Progenitor cell of endocrine pancreas (in vitro differentiated cells): ENCODE measurements around the gene ZDHHC14. TPM values are rescaled to one million over a fixed set of nuclear protein-coding genes. Genes with fewer than 3 reads are reported as not detected.

Source experiments
- DNase-seq: peaks from one replicate; pipeline ENCODE4 v3.0.0; 2021; ENCODE audit warnings: low spot score; ENCODE audit not compliant: unreplicated experiment
- H3K27ac Mint-ChIP-seq: 2 replicates; pipeline ENCODE4 v1.8.0; 2021; ENCODE audit warnings: mild to moderate bottlenecking, moderate library complexity, mixed read lengths
- H3K27me3 Mint-ChIP-seq: 2 replicates; pipeline ENCODE4 v1.8.0; 2021; ENCODE audit warnings: mixed read lengths
- H3K36me3 Mint-ChIP-seq: 2 replicates; pipeline ENCODE4 v1.8.0; 2022; ENCODE audit warnings: mixed read lengths; ENCODE audit not compliant: insufficient read depth
- H3K4me1 Mint-ChIP-seq: 2 replicates; pipeline ENCODE4 v1.8.0; 2021; ENCODE audit warnings: low read depth, mixed read lengths
- H3K4me3 Mint-ChIP-seq: 2 replicates; pipeline ENCODE4 v1.8.0; 2021; ENCODE audit warnings: low read depth, mild to moderate bottlenecking, moderate library complexity, mixed read lengths
- H3K9me3 Mint-ChIP-seq: 2 replicates; pipeline ENCODE4 v1.8.0; 2021; ENCODE audit warnings: low read depth, mixed read lengths
- total RNA-seq: library from RNA; stranded (reverse); gene quantifications from 2 replicates; pipeline ENCODE4 v1.2.1, GENCODE V29; 2021
- TF ChIP-seq, protein P1 (sequence below): fragments of 200-600 bp; sonication (generic); IDR thresholded peaks from one replicate; pipeline ENCODE4 v1.5.0; 2021; ENCODE audit warnings: antibody characterized with exemption, mild to moderate bottlenecking; ENCODE audit not compliant: unreplicated experiment

Gene ZDHHC14
- total RNA-seq, 1 donor from 2014 or later, result 9.0 TPM

DNA sequence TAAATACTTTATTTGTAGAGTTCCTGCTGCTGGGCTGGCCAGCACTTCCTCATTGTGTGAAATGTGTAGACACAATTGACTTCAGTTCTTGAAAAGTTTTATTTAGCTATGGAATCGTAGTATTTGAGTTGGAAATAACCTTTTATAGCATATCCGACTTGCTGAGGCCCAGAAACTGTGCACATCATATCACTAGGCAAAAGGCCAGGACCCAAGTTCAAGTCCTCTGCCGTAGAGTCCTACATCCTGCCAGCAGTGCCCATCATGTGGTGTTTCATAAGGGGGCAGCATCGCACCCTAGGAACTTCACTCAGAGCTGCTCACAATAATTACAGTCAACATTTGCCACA, 234.4 kb downstream of the ZDHHC14 start:
- TF ChIP-seq, protein P1, sequence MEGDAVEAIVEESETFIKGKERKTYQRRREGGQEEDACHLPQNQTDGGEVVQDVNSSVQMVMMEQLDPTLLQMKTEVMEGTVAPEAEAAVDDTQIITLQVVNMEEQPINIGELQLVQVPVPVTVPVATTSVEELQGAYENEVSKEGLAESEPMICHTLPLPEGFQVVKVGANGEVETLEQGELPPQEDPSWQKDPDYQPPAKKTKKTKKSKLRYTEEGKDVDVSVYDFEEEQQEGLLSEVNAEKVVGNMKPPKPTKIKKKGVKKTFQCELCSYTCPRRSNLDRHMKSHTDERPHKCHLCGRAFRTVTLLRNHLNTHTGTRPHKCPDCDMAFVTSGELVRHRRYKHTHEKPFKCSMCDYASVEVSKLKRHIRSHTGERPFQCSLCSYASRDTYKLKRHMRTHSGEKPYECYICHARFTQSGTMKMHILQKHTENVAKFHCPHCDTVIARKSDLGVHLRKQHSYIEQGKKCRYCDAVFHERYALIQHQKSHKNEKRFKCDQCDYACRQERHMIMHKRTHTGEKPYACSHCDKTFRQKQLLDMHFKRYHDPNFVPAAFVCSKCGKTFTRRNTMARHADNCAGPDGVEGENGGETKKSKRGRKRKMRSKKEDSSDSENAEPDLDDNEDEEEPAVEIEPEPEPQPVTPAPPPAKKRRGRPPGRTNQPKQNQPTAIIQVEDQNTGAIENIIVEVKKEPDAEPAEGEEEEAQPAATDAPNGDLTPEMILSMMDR, result no peak
- Mint-ChIP-seq H3K4me3 (no peak overlapping the region), H3K36me3 (no peaks in the 10 kb centered on the region), H3K9me3 (no peaks in the 10 kb centered on the region), H3K4me1 (no peaks in the 10 kb centered on the region), H3K27me3 (peaks cover 3% of the 10 kb centered on the region), H3K27ac (no peak overlapping the region)
- no peak for DNase-seq

DNA sequence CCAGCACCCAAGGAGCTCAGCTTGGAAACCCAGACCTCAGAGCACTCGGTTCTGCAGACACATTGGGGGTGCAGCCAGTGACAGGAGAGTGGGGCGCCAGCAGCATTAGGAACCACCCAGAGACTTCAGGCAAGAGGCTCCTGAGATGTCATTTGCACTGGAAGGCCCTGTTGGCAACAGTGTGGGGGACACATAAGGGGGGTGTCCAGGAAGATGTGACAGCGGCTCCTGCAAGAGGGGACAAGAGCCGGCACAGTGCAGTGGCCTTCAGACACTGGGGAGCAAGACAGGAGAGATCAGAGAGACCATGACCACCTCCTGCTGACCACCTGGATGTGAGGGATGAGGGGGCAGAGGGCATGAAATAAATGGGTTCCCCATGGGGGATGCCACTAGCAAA, 235.0 kb downstream of the ZDHHC14 start:
- no peak overlapping the region for H3K27ac Mint-ChIP-seq
- H3K36me3 Mint-ChIP-seq, result no peaks in the 10 kb centered on the region
- H3K4me3 Mint-ChIP-seq, result no peak overlapping the region
- TF ChIP-seq, protein P1, result no peak
- no peak for DNase-seq
- H3K9me3 Mint-ChIP-seq, result no peaks in the 10 kb centered on the region
- peaks cover 3% of the 10 kb centered on the region for H3K27me3 Mint-ChIP-seq
- H3K4me1 Mint-ChIP-seq, result no peaks in the 10 kb centered on the region

DNA sequence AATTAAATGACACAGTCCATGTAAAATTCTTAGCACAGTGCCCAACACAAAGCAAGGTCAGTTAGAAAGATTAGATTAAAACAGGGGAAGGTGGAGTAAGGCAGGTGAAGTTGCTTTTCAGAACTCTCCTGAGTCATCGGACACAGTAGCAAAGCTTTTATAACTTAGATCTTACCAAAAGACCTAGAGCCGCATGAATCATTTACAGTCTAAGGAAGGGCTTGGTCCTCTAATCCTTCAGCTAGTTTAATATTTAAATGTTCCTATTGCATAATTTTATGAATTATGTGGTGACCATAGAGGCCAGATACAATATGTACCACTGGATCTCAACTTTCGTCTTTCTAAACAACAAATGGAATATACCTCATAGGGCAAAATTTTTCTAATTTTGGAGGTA, 240.0 kb downstream of the ZDHHC14 start:
- TF ChIP-seq, protein P1, result no peak

DNA sequence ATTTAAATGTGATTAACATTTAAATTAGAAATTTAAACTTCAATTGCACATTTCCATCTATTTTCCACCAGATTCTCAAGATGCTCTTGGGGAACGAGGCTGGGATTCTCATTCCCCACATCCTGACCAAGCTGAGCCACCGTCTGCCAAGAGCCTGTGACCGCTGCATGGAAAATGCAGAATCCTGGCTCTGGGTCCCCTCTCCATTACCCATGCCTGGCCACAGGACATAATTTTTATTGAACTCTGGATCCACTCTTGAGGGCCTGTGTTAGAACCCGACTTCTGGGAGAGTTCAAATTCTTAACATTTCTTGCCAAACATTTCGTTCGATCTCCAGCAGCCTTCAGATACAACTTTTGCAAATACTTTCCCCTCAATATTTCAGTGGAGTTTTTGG, 240.4 kb downstream of the ZDHHC14 start:
- Mint-ChIP-seq H3K27ac (no peak overlapping the region), H3K4me1 (no peaks in the 10 kb centered on the region), H3K4me3 (no peak overlapping the region), H3K27me3 (peaks cover 12% of the 10 kb centered on the region), H3K36me3 (no peaks in the 10 kb centered on the region), H3K9me3 (no peaks in the 10 kb centered on the region)
- TF ChIP-seq, protein P1, result no peak
- DNase-seq, result no peak

More for the DNA sequence above, 240.0 kb downstream of the ZDHHC14 start:
- Mint-ChIP-seq H3K36me3 (no peaks in the 10 kb centered on the region), H3K4me1 (no peaks in the 10 kb centered on the region), H3K27ac (no peak overlapping the region), H3K9me3 (no peaks in the 10 kb centered on the region), H3K27me3 (peaks cover 9% of the 10 kb centered on the region), H3K4me3 (no peak overlapping the region)
- DNase-seq, result no peak

DNA sequence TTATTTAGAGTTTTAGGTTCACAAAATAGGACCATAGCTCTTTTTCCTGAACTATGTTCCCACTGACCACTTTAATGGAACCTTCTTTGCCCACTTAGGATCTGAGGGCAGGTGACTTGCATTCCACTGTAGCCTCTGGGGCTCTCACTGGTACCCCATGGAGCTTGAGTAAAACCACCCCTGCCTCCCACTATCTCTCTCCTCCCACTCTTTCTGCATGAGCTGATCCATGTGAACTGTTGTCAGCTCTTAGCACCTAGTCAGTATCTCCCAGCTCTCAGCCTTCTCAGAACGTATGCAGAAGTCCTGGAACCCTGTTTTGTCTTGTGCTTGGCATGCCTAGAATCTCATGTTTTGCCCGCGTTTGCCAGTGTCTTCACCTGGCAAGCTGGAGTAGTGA, 241.4 kb downstream of the ZDHHC14 start:
- Mint-ChIP-seq H3K4me3 (no peak overlapping the region), H3K27me3 (peaks cover 12% of the 10 kb centered on the region), H3K27ac (no peak overlapping the region), H3K36me3 (no peaks in the 10 kb centered on the region), H3K4me1 (no peaks in the 10 kb centered on the region), H3K9me3 (no peaks in the 10 kb centered on the region)
- TF ChIP-seq, protein P1, result no peak
- DNase-seq, result no peak
